Measurements from ENCODE around the gene MVB12B. TPM values are rescaled to one million over a fixed set of nuclear protein-coding genes. Genes with fewer than 3 reads are reported as not detected.

MVB12B gene
- total RNA-seq, 1 experiment from 2014 or later = 5.8 TPM

DNA sequence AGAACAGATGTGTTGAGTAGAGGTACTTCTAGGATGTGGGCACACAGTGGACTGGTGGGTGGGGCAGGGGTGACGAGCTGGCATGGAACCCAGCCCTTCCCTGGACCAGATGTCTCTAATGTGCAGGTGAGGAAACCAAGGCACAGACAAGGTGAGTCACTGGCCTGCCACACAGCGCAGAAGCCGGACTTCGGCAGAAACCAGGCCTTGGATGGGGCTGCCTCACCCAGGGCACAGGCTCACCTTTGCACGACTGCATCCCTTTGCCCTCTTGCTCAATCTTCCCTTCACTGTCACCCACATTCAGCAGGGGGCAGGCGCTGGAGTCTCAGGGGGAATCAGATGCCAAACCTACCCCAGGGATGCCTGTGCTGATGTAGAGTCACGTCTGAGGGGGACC is 221.7 kb downstream of the MVB12B start:
- WGBS (ENCODE audit: extremely low coverage, insufficient read length, low lambda C conversion rate) = no CpG with 5 or more reads among the region's 7 CpGs
- no peaks in the 10 kb centered on the region for H4K20me1 ChIP-seq (ENCODE audit: control insufficient read depth, insufficient read depth, insufficient read length)
- TF ChIP-seq, protein P1, sequence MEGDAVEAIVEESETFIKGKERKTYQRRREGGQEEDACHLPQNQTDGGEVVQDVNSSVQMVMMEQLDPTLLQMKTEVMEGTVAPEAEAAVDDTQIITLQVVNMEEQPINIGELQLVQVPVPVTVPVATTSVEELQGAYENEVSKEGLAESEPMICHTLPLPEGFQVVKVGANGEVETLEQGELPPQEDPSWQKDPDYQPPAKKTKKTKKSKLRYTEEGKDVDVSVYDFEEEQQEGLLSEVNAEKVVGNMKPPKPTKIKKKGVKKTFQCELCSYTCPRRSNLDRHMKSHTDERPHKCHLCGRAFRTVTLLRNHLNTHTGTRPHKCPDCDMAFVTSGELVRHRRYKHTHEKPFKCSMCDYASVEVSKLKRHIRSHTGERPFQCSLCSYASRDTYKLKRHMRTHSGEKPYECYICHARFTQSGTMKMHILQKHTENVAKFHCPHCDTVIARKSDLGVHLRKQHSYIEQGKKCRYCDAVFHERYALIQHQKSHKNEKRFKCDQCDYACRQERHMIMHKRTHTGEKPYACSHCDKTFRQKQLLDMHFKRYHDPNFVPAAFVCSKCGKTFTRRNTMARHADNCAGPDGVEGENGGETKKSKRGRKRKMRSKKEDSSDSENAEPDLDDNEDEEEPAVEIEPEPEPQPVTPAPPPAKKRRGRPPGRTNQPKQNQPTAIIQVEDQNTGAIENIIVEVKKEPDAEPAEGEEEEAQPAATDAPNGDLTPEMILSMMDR (conservative IDR thresholded peaks at IDR 0.05) = no peak

More for the DNA sequence above, 221.7 kb downstream of the MVB12B start:
- Mint-ChIP-seq H3K27ac (no peak overlapping the region), H3K4me1 (no peaks in the 10 kb centered on the region), H3K4me3 (no peak overlapping the region), H3K27me3 (ENCODE audit: low read depth) (peaks cover 5% of the 10 kb centered on the region), H3K36me3 (ENCODE audit: insufficient read depth in 1 of 3, low read depth in 3 of 3) (peaks cover 0 to 4% (median 2%) of the 10 kb centered on the region in 3 experiments; a peak in 2 of 7 replicates), H3K9me3 (peaks cover 3 to 5% of the 10 kb centered on the region in 2 experiments; a peak in 4 of 5 replicates)
- Histone ChIP-seq H2BK20ac (ENCODE audit: low read depth, low read length, poor library complexity, severe bottlenecking) (no peak overlapping the region), H3K14ac (ENCODE audit: insufficient read depth, low read length) (no peak overlapping the region), H3K18ac (ENCODE audit: insufficient read length, low read depth, low read length) (no peak overlapping the region), H3K56ac (ENCODE audit: insufficient read length, low read depth, low read length) (no peak overlapping the region), H3K23ac (ENCODE audit: insufficient read length, low read depth, low read length) (no peak overlapping the region), H2BK15ac (ENCODE audit: low read depth, low read length) (no peak overlapping the region), H3K23me2 (ENCODE audit: insufficient read length, low read depth, low read length, poor library complexity, severe bottlenecking) (no peaks in the 10 kb centered on the region), H3K79me2 (ENCODE audit: insufficient read depth, low read length) (no peaks in the 10 kb centered on the region), H3K27me3 (ENCODE audit: insufficient read depth, low read length) (no peaks in the 10 kb centered on the region), H2BK120ac (ENCODE audit: low read depth, low read length, poor library complexity, severe bottlenecking) (no peak overlapping the region), H3K27ac (ENCODE audit: insufficient read length, low read depth, low read length) (no peak overlapping the region), H3K79me1 (ENCODE audit: insufficient read depth, low read depth, low read length, poor library complexity, severe bottlenecking) (no peaks in the 10 kb centered on the region), H3K4ac (ENCODE audit: low read depth, low read length) (no peak overlapping the region), H3K4me2 (ENCODE audit: insufficient read depth, insufficient read length, low read length) (no peak overlapping the region), H4K8ac (replicated peaks; ENCODE audit: insufficient read length, low read depth, low read length) (no peak overlapping the region), H2AFZ (ENCODE audit: low read length) (no peak overlapping the region), H2BK5ac (ENCODE audit: insufficient read length, low read length) (no peak overlapping the region), H3K4me1 (ENCODE audit: insufficient read depth, low read length) (no peaks in the 10 kb centered on the region), H4K5ac (ENCODE audit: insufficient read length, low read depth, low read length) (no peak overlapping the region), H4K91ac (ENCODE audit: insufficient read length, low read depth, low read length) (no peak overlapping the region), H3T11ph (ENCODE audit: low read length) (no peak overlapping the region), H2BK12ac (ENCODE audit: insufficient read length, low read depth, low read length) (no peak overlapping the region), H3K9me3 (ENCODE audit: control insufficient read depth, low read depth, low read length) (no peaks in the 10 kb centered on the region), H2AK5ac (ENCODE audit: insufficient read length, low read length) (no peak overlapping the region), H3K9ac (ENCODE audit: extremely low read depth, insufficient read length, low read length) (no peak overlapping the region)
- DNase-seq = no peak
